H9 (cell line): ENCODE measurements around the gene GUCY1A1. TPM values are rescaled to one million over a fixed set of nuclear protein-coding genes. Genes with fewer than 3 reads are reported as not detected.

Experiments used
- DNase-seq: peaks from one replicate; pipeline ENCODE4 v3.0.0-alpha.2; 2017
- H2AFZ ChIP-seq: one replicate; pipeline ENCODE4 v1.6.1; 2013; ENCODE audit warnings: mild to moderate bottlenecking, low read length, control low read depth, moderate library complexity
- H2AK5ac ChIP-seq: 2 replicates; pipeline ENCODE4 v1.6.1; 2013; ENCODE audit warnings: low read length, control low read depth, mixed read lengths; ENCODE audit not compliant: insufficient read length
- H2BK120ac ChIP-seq: one replicate; pipeline ENCODE4 v1.6.1; 2013; ENCODE audit warnings: low read depth, mild to moderate bottlenecking, low read length, control low read depth, inconsistent platforms; ENCODE audit not compliant: poor library complexity, severe bottlenecking
- H2BK12ac ChIP-seq: 2 replicates; pipeline ENCODE4 v1.6.1; 2013; ENCODE audit warnings: low read length, control low read depth, mixed read lengths, low read depth; ENCODE audit not compliant: insufficient read length
- H2BK15ac ChIP-seq: 2 replicates; pipeline ENCODE4 v1.6.1; 2013; ENCODE audit warnings: low read depth, low read length, control low read depth
- H2BK20ac ChIP-seq: one replicate; pipeline ENCODE4 v1.6.1; 2013; ENCODE audit warnings: low read depth, mild to moderate bottlenecking, low read length, control low read depth, inconsistent platforms; ENCODE audit not compliant: poor library complexity, severe bottlenecking
- H2BK5ac ChIP-seq: 2 replicates; pipeline ENCODE4 v1.6.1; 2013; ENCODE audit warnings: low read length, control low read depth, mixed read lengths; ENCODE audit not compliant: insufficient read length
- H3K14ac ChIP-seq: 2 replicates; pipeline ENCODE4 v1.6.1; 2013; ENCODE audit warnings: low read length, control low read depth; ENCODE audit not compliant: insufficient read depth
- H3K18ac ChIP-seq: 2 replicates; pipeline ENCODE4 v1.6.1; 2013; ENCODE audit warnings: low read depth, mild to moderate bottlenecking, mixed read lengths, low read length, control low read depth; ENCODE audit not compliant: insufficient read length
- H3K23ac ChIP-seq: 2 replicates; pipeline ENCODE4 v1.6.1; 2013; ENCODE audit warnings: low read length, control low read depth, mixed read lengths, low read depth; ENCODE audit not compliant: insufficient read length
- H3K23me2 ChIP-seq: 2 replicates; pipeline ENCODE4 v1.6.1; 2013; ENCODE audit warnings: low read depth, mild to moderate bottlenecking, mixed read lengths, low read length, control low read depth; ENCODE audit not compliant: insufficient read length, poor library complexity, severe bottlenecking
- H3K27ac ChIP-seq: 2 replicates; pipeline ENCODE4 v1.5.1; 2013; ENCODE audit warnings: low read length, control low read depth, mixed read lengths, low read depth; ENCODE audit not compliant: insufficient read length
- H3K27me3 ChIP-seq: 2 replicates; pipeline ENCODE4 v1.6.1; 2013; ENCODE audit warnings: low read length, control low read depth, inconsistent platforms; ENCODE audit not compliant: insufficient read depth
- H3K4ac ChIP-seq: 2 replicates; pipeline ENCODE4 v1.6.1; 2013; ENCODE audit warnings: low read depth, mild to moderate bottlenecking, control low read depth, inconsistent platforms, low read length, moderate library complexity
- H3K4me1 ChIP-seq: 2 replicates; pipeline ENCODE4 v1.6.1; 2013; ENCODE audit warnings: low read length, control low read depth, inconsistent platforms; ENCODE audit not compliant: insufficient read depth
- H3K4me2 ChIP-seq: 2 replicates; pipeline ENCODE4 v1.6.1; 2013; ENCODE audit warnings: low read length, control low read depth, mixed read lengths; ENCODE audit not compliant: insufficient read length, insufficient read depth
- H3K56ac ChIP-seq: 2 replicates; pipeline ENCODE4 v1.6.1; 2013; ENCODE audit warnings: low read depth, mild to moderate bottlenecking, mixed read lengths, low read length, control low read depth; ENCODE audit not compliant: insufficient read length
- H3K79me1 ChIP-seq: 2 replicates; pipeline ENCODE4 v1.6.1; 2013; ENCODE audit warnings: low read depth, mild to moderate bottlenecking, moderate library complexity, low read length, control low read depth, inconsistent platforms; ENCODE audit not compliant: insufficient read depth, poor library complexity, severe bottlenecking
- H3K79me2 ChIP-seq: 2 replicates; pipeline ENCODE4 v1.6.1; 2013; ENCODE audit warnings: low read length, control low read depth, inconsistent platforms; ENCODE audit not compliant: insufficient read depth
- H3K9ac ChIP-seq: 2 replicates; pipeline ENCODE4 v1.6.1; 2013; ENCODE audit warnings: low read length, control low read depth, mixed read lengths; ENCODE audit not compliant: insufficient read length; ENCODE audit errors: extremely low read depth
- H3K9me3 ChIP-seq: one replicate; pipeline ENCODE4 v1.6.1; 2013; ENCODE audit warnings: low read depth, low read length, inconsistent platforms; ENCODE audit not compliant: control insufficient read depth
- H3T11ph ChIP-seq: one replicate; pipeline ENCODE4 v1.6.1; 2013; ENCODE audit warnings: mild to moderate bottlenecking, low read length, control low read depth, inconsistent platforms
- H4K20me1 ChIP-seq: one replicate; pipeline ENCODE4 v1.6.1; 2013; ENCODE audit not compliant: control insufficient read depth, insufficient read length, insufficient read depth
- H4K5ac ChIP-seq: 2 replicates; pipeline ENCODE4 v1.6.1; 2013; ENCODE audit warnings: low read depth, mild to moderate bottlenecking, mixed read lengths, low read length, control low read depth; ENCODE audit not compliant: insufficient read length
- H4K8ac ChIP-seq: replicated peaks from 2 replicates; pipeline ENCODE4 v1.6.1; 2013; ENCODE audit warnings: low read length, control low read depth, mixed read lengths, low read depth; ENCODE audit not compliant: insufficient read length
- H4K91ac ChIP-seq: 2 replicates; pipeline ENCODE4 v1.6.1; 2013; ENCODE audit warnings: low read depth, mild to moderate bottlenecking, moderate library complexity, mixed read lengths, low read length, control low read depth; ENCODE audit not compliant: insufficient read length
- H3K27ac Mint-ChIP-seq, 3 experiments: 2 replicates in 2 of 3; 3 replicates in 1 of 3; pipeline ENCODE4 v1.8.0; 2020 to 2021; ENCODE audit warnings: mixed read lengths in 3 of 3, mild to moderate bottlenecking in 1 of 3, moderate library complexity in 1 of 3
- H3K27me3 Mint-ChIP-seq: 2 replicates; pipeline ENCODE4 v1.8.0; 2021; ENCODE audit warnings: low read depth, mild to moderate bottlenecking, moderate library complexity, mixed read lengths
- H3K36me3 Mint-ChIP-seq, 3 experiments: 2 replicates in 2 of 3; 3 replicates in 1 of 3; pipeline ENCODE4 v1.8.0; 2020 to 2021; ENCODE audit warnings: low read depth in 3 of 3, mixed read lengths in 3 of 3; ENCODE audit not compliant: insufficient read depth in 1 of 3
- H3K4me1 Mint-ChIP-seq, 2 experiments: 2 replicates each; pipeline ENCODE4 v1.8.0; 2020; ENCODE audit warnings: mixed read lengths in 2 of 2
- H3K4me3 Mint-ChIP-seq, 2 experiments: 2 replicates in 1 of 2; 3 replicates in 1 of 2; pipeline ENCODE4 v1.8.0; 2020 to 2021; ENCODE audit warnings: mild to moderate bottlenecking in 2 of 2, mixed read lengths in 2 of 2, moderate library complexity in 1 of 2
- H3K9me3 Mint-ChIP-seq, 2 experiments: 2 replicates in 1 of 2; 3 replicates in 1 of 2; pipeline ENCODE4 v1.8.0; 2020; ENCODE audit warnings: mild to moderate bottlenecking in 2 of 2, mixed read lengths in 2 of 2, moderate library complexity in 1 of 2
- CTCF ChIP-seq: fragments of 200-600 bp; sonication (generic); conservative IDR thresholded peaks from 3 replicates; pipeline ENCODE4 v1.8.0; 2021; ENCODE audit warnings: antibody characterized with exemption, mild to moderate bottlenecking
- WGBS: extraction: QIAGEN DNeasy Blood & Tissue Kit; methylation state at CpG from one replicate; pipeline ENCODE4 v1.1.7; 2013; ENCODE audit warnings: missing lambda C conversion rate, low lambda C conversion rate, mixed read lengths; ENCODE audit not compliant: insufficient read length; ENCODE audit errors: extremely low coverage; 5-methylcytosine and 5-hydroxymethylcytosine counted together
- total RNA-seq: library from RNA; stranded (reverse); gene quantifications from 2 replicates; pipeline ENCODE4 v1.2.1, GENCODE V29; 2021

GUCY1A1 gene
- total RNA-seq, 1 experiment from 2014 or later = not detected

GRCh38 chr4:155709918-155710317 lies 43.3 kb downstream of the GUCY1A1 start:
- H2AFZ ChIP-seq = no peak overlapping the region
- no peak overlapping the region for H3K4me2 ChIP-seq
- H3K18ac ChIP-seq = no peak overlapping the region
- Mint-ChIP-seq H3K27me3 (peaks cover 4% of the 10 kb centered on the region), H3K36me3 (no peaks in the 10 kb centered on the region), H3K4me3 (no peak overlapping the region), H3K4me1 (peaks cover 0 to 2% of the 10 kb centered on the region in 2 experiments; a peak in 1 of 4 replicates), H3K9me3 (no peaks in the 10 kb centered on the region), H3K27ac (no peak overlapping the region)
- H4K20me1 ChIP-seq = no peaks in the 10 kb centered on the region
- no peaks in the 10 kb centered on the region for H3K27me3 ChIP-seq
- TF ChIP-seq CTCF = no peak
- no peak overlapping the region for H4K8ac ChIP-seq
- H3T11ph ChIP-seq = no peak overlapping the region
- H3K9me3 ChIP-seq = no peaks in the 10 kb centered on the region
- no peak overlapping the region for H3K9ac ChIP-seq
- no peak overlapping the region for H2BK12ac ChIP-seq
- WGBS = no CpG with 5 or more reads among the region's 4 CpGs
- H3K56ac ChIP-seq = no peak overlapping the region
- no peaks in the 10 kb centered on the region for H3K79me2 ChIP-seq
- H2BK15ac ChIP-seq = no peak overlapping the region
- no peak overlapping the region for H2BK120ac ChIP-seq
- no peak overlapping the region for H3K27ac ChIP-seq
- no peak overlapping the region for H3K23ac ChIP-seq
- H2BK5ac ChIP-seq = no peak overlapping the region
- no peaks in the 10 kb centered on the region for H3K79me1 ChIP-seq
- no peak overlapping the region for H3K4ac ChIP-seq
- H2AK5ac ChIP-seq = no peak overlapping the region
- no peaks in the 10 kb centered on the region for H3K23me2 ChIP-seq
- H3K4me1 ChIP-seq = no peaks in the 10 kb centered on the region
- H4K5ac ChIP-seq = no peak overlapping the region
- no peak overlapping the region for H2BK20ac ChIP-seq
- no peak for DNase-seq
- H4K91ac ChIP-seq = no peak overlapping the region
- H3K14ac ChIP-seq = no peak overlapping the region
